B cell (primary cell): ENCODE data around the gene ELAC1. TPM values are rescaled to one million over a fixed set of nuclear protein-coding genes. Genes with fewer than 3 reads are reported as not detected.

Source experiments
- ATAC-seq: fragments of 200-7000 bp; cut with Tn5 transposase; one replicate; pipeline ENCODE4 v1.10.0; 2021; ENCODE audit warnings: low read depth, mild to moderate bottlenecking, moderate number of reproducible peaks, moderate library complexity
- CTCF ChIA-PET: fragments of 350-600 bp; sonication (Branson Sonifier 250); formaldehyde crosslinking; loops from one replicate; lab custom pipeline; 2021; ENCODE audit warnings: antibody characterized with exemption, inconsistent platforms; lab: Charles Lee
- POLR2A ChIA-PET: fragments of 350-600 bp; sonication (Branson Sonifier 250); formaldehyde crosslinking; loops from one replicate; lab custom pipeline; 2021; ENCODE audit warnings: antibody characterized with exemption; lab: Charles Lee
- DNase-seq: peaks from one replicate; pipeline ENCODE4 v3.0.0; 2013
- H2AFZ ChIP-seq: 2 replicates; pipeline ENCODE4 v1.6.1; 2012; ENCODE audit warnings: mild to moderate bottlenecking, low read depth, low read length; ENCODE audit not compliant: insufficient read depth, poor library complexity, severe bottlenecking
- H3K27ac ChIP-seq, 2 donors: 1 replicate in 1 of 2; 2 replicates in 1 of 2; pipeline ENCODE4 v1.5.1; 2012 to 2013; ENCODE audit warnings: low read length in 2 of 2, mild to moderate bottlenecking in 2 of 2, moderate library complexity in 1 of 2
- H3K27me3 ChIP-seq, 4 experiments: fragments of 200-600 bp in 1 of 4; sonication (generic) in 1 of 4; replicated peaks in 1 of 4; 1 replicate in 2 of 4; 2 replicates in 2 of 4; pipeline versions ENCODE4 v1.6.1 to v1.7.0; 2013 to 2016; ENCODE audit warnings: low read length in 3 of 4, mild to moderate bottlenecking in 2 of 4, mixed read lengths in 1 of 4, moderate library complexity in 1 of 4; ENCODE audit not compliant: insufficient read depth in 4 of 4, control insufficient read depth in 3 of 4; ENCODE audit errors: control extremely low read depth in 1 of 4
- H3K36me3 ChIP-seq, 2 experiments: replicated peaks in 1 of 2; 1 replicate in 1 of 2; 2 replicates in 1 of 2; pipeline versions ENCODE4 v1.6.1 to v1.7.1; 2013; ENCODE audit warnings: low read length in 1 of 2; ENCODE audit not compliant: insufficient read depth in 2 of 2, control insufficient read depth in 1 of 2; ENCODE audit errors: control extremely low read depth in 1 of 2, extremely low read depth in 1 of 2
- H3K4me1 ChIP-seq, 2 donors: fragments of 200-600 bp in 1 of 2; sonication (generic) in 1 of 2; 1 replicate in 1 of 2; 2 replicates in 1 of 2; pipeline versions ENCODE4 v1.5.1 to v1.6.1; 2013 to 2017; ENCODE audit warnings: low read length in 2 of 2; ENCODE audit not compliant: control insufficient read depth in 2 of 2, insufficient read depth in 2 of 2
- H3K4me2 ChIP-seq: replicated peaks from 2 replicates; pipeline ENCODE3; 2012; ENCODE audit warnings: mild to moderate bottlenecking, low read depth, low read length; ENCODE audit not compliant: poor library complexity, severe bottlenecking
- H3K4me3 ChIP-seq, 5 experiments: fragments of 200-600 bp in 1 of 5; sonication (generic) in 1 of 5; 1 replicate in 3 of 5; 2 replicates in 2 of 5; pipeline versions ENCODE4 v1.5.1 to v1.7.0; 2011 to 2016; ENCODE audit warnings: low read length in 4 of 5, mild to moderate bottlenecking in 4 of 5, low read depth in 2 of 5, control low read depth in 1 of 5, moderate library complexity in 1 of 5; ENCODE audit not compliant: insufficient read depth in 1 of 5; ENCODE audit errors: control extremely low read depth in 1 of 5, extremely low read depth in 1 of 5
- H3K79me2 ChIP-seq: fragments of 200-600 bp; sonication (generic); one replicate; pipeline ENCODE4 v1.6.0; 2016; ENCODE audit warnings: low read length; ENCODE audit not compliant: control insufficient read depth, insufficient read depth
- H3K9ac ChIP-seq: fragments of 200-600 bp; sonication (generic); 2 replicates; pipeline ENCODE4 v1.6.1; 2017; ENCODE audit warnings: mild to moderate bottlenecking, low read length, moderate library complexity
- H3K9me3 ChIP-seq, 3 donors: one replicate each; pipeline versions ENCODE4 v1.6.1 to v1.7.1; 2013; ENCODE audit warnings: low read length in 2 of 3; ENCODE audit not compliant: control insufficient read depth in 2 of 3, insufficient read depth in 1 of 3; ENCODE audit errors: control extremely low read depth in 1 of 3
- H4K20me1 ChIP-seq: 2 replicates; pipeline ENCODE4 v1.6.0; 2012; ENCODE audit warnings: mild to moderate bottlenecking, low read length; ENCODE audit not compliant: insufficient read depth, control insufficient read depth, poor library complexity, severe bottlenecking
- H3K27ac Mint-ChIP-seq: one replicate; pipeline ENCODE4 v1.8.0; 2021; ENCODE audit warnings: mixed read lengths
- H3K27me3 Mint-ChIP-seq: one replicate; pipeline ENCODE4 v1.8.0; 2021; ENCODE audit warnings: mixed read lengths
- H3K4me1 Mint-ChIP-seq: one replicate; pipeline ENCODE4 v1.8.0; 2021; ENCODE audit warnings: mixed read lengths
- H3K4me3 Mint-ChIP-seq: one replicate; pipeline ENCODE4 v1.8.0; 2021; ENCODE audit warnings: mixed read lengths
- H3K9me3 Mint-ChIP-seq: one replicate; pipeline ENCODE4 v1.8.0; 2022; ENCODE audit warnings: mixed read lengths; ENCODE audit not compliant: insufficient read depth
- CTCF ChIP-seq: fragments of 200-600 bp; IDR thresholded peaks from one replicate; pipeline ENCODE4 v1.8.0; 2022; ENCODE audit warnings: antibody characterized with exemption, mild to moderate bottlenecking
- EZH2 ChIP-seq: IDR thresholded peaks from 2 replicates; pipeline ENCODE4 v1.6.1; 2012; ENCODE audit warnings: borderline replicate concordance, low read depth, mild to moderate bottlenecking, moderate library complexity, low read length; ENCODE audit not compliant: insufficient read depth, poor library complexity, severe bottlenecking
- WGBS: methylation state at CpG from one replicate; pipeline ENCODE4 v1.1.5; 2013; ENCODE audit warnings: missing lambda C conversion rate; ENCODE audit not compliant: insufficient coverage; 5-methylcytosine and 5-hydroxymethylcytosine counted together
- intact Hi-C: fragments of 100-400 bp; cut with micrococcal nuclease; formaldehyde crosslinking; loops from one replicate; pipeline ENCODE4 v1.10.0; 2022
- polyA plus RNA-seq: library from polyadenylated mRNA; depleted of rRNA; stranded (reverse); fragments of >200 nt; gene quantifications from 2 replicates; pipeline ENCODE4 v1.2.3, GENCODE V29; 2012
- total RNA-seq, 2 donors: library from RNA; stranded (reverse); fragments of 120-200 nt in 1 of 2; gene quantifications; 1 replicate in 1 of 2; 2 replicates in 1 of 2; pipeline versions ENCODE4 v1.2.3 to v1.2.4, GENCODE V29; 2013 to 2022

The ELAC1 gene
- total and polyA plus RNA-seq, 2 donors (not counting 1 experiment from before 2014, with no cell fraction given) = 3.8 to 9.9 TPM

GRCh38 chr18:50977037-50977760, 9.4 kb downstream of the ELAC1 start:
- intact Hi-C loops = no loop called here
- Histone ChIP-seq H2AFZ (no peak overlapping the region), H3K27me3 (no peaks in the 10 kb centered on the region), H3K9me3 (peaks cover 0 to 12% (median 10%) of the 10 kb centered on the region in 3 donors), H4K20me1 (no peaks in the 10 kb centered on the region), H3K4me1 (no peaks in the 10 kb centered on the region), H3K9ac (no peak overlapping the region), H3K79me2 (peaks cover 13% of the 10 kb centered on the region), H3K36me3 (peaks cover 8 to 53% of the 10 kb centered on the region in 2 experiments), H3K4me2 (no peak overlapping the region), H3K27ac (no peak overlapping the region), H3K4me3 (no peak overlapping the region)
- peaks cover 3% of the 10 kb centered on the region for H3K9me3 Mint-ChIP-seq
- POLR2A ChIA-PET = no interaction called here
- ATAC-seq = no peak
- H3K27me3 Mint-ChIP-seq = no peaks in the 10 kb centered on the region
- no peaks in the 10 kb centered on the region for H3K4me1 Mint-ChIP-seq
- no peak overlapping the region for H3K27ac Mint-ChIP-seq
- DNase-seq = no peak
- TF ChIP-seq CTCF (no peak), EZH2 (no peak)
- CTCF ChIA-PET = no interaction called here
- 91% methylated on average over 5 of the region's 5 CpGs for WGBS
- H3K4me3 Mint-ChIP-seq = no peak overlapping the region

- TF ChIP-seq CTCF (no peak), EZH2 (no peak)
- H2AFZ ChIP-seq = no peak overlapping the region
- peaks cover 13% of the 10 kb centered on the region for H3K79me2 ChIP-seq
- H3K4me1 ChIP-seq = no peaks in the 10 kb centered on the region
- H3K9me3 ChIP-seq = peaks cover 0 to 12% (median 10%) of the 10 kb centered on the region in 3 donors
- no peak overlapping the region for H3K4me3 Mint-ChIP-seq
- no peak overlapping the region for H3K27ac ChIP-seq
- H3K4me1 Mint-ChIP-seq = no peaks in the 10 kb centered on the region
- no peak overlapping the region for H3K4me2 ChIP-seq
- no peak overlapping the region for H3K9ac ChIP-seq
- H3K27me3 Mint-ChIP-seq = no peaks in the 10 kb centered on the region
- POLR2A ChIA-PET = no interaction called here
- intact Hi-C loops = no loop called here
- ATAC-seq (no peak), DNase-seq (no peak)
- no peak overlapping the region for H3K4me3 ChIP-seq
- 100% methylated on average over 1 of the region's 1 CpG for WGBS
- no peaks in the 10 kb centered on the region for H3K27me3 ChIP-seq
- no peak overlapping the region for H3K27ac Mint-ChIP-seq
- CTCF ChIA-PET = no interaction called here
- peaks cover 3% of the 10 kb centered on the region for H3K9me3 Mint-ChIP-seq
- no peaks in the 10 kb centered on the region for H4K20me1 ChIP-seq
- H3K36me3 ChIP-seq = peaks cover 0 to 43% of the 10 kb centered on the region in 2 experiments
These were observed 13.5 kb downstream of the ELAC1 start for GRCh38 chr18:50981381-50981780.
